Caco-2 (cell line): ENCODE measurements around the gene FGF12. TPM values are rescaled to one million over a fixed set of nuclear protein-coding genes. Genes with fewer than 3 reads are reported as not detected.

Experiments used
- BruUV-seq: library from RNA; stranded (reverse); fragments of 400-500 nt; replicated peaks from 2 replicates; lab custom pipeline; 2021; lab: Mats Ljungman, UMichigan
- CTCF ChIA-PET: fragments of 300-600 bp; sonication (Branson Sonifier 250); formaldehyde crosslinking; loops from one replicate; lab custom pipeline; 2022; ENCODE audit warnings: antibody characterized with exemption; lab: Charles Lee
- POLR2A ChIA-PET: fragments of 300-600 bp; sonication (Branson Sonifier 250); formaldehyde crosslinking; loops from one replicate; lab custom pipeline; 2022; ENCODE audit warnings: antibody characterized with exemption; lab: Charles Lee
- DNase-seq, 2 experiments: peaks; one replicate each; pipeline versions ENCODE4 v3.0.0 to v3.0.0-alpha.2; 2020 to 2022
- H3K27me3 ChIP-seq: replicated peaks from 2 replicates; pipeline ENCODE4 v1.6.0; 2011; ENCODE audit warnings: low read length; ENCODE audit not compliant: control insufficient read depth, insufficient read depth
- H3K36me3 ChIP-seq: 2 replicates; pipeline ENCODE4 v1.5.1; 2011; ENCODE audit warnings: low read length; ENCODE audit not compliant: control insufficient read depth, insufficient read depth
- H3K4me1 ChIP-seq: fragments of 250-450 bp; sonication (Bioruptor Pico); 2 replicates; pipeline ENCODE4 v1.5.1; 2020; ENCODE audit warnings: mild to moderate bottlenecking
- H3K4me3 ChIP-seq: 2 replicates; pipeline ENCODE4 v1.5.1; 2011; ENCODE audit warnings: low read depth, mild to moderate bottlenecking, control low read depth, low read length
- H3K9me3 ChIP-seq: fragments of 250-450 bp; sonication (Bioruptor Pico); 2 replicates; pipeline ENCODE4 v1.5.1; 2020; ENCODE audit warnings: mild to moderate bottlenecking, moderate library complexity
- H3K27ac Mint-ChIP-seq: one replicate; pipeline ENCODE4 v1.8.0; 2022; ENCODE audit warnings: mixed read lengths; ENCODE audit not compliant: unreplicated experiment
- H3K27me3 Mint-ChIP-seq: one replicate; pipeline ENCODE4 v1.8.0; 2022; ENCODE audit warnings: mixed read lengths; ENCODE audit not compliant: insufficient read depth, unreplicated experiment
- H3K36me3 Mint-ChIP-seq: one replicate; pipeline ENCODE4 v1.8.0; 2022; ENCODE audit warnings: mild to moderate bottlenecking, mixed read lengths; ENCODE audit not compliant: insufficient read depth, unreplicated experiment
- H3K4me1 Mint-ChIP-seq: one replicate; pipeline ENCODE4 v1.8.0; 2022; ENCODE audit warnings: low read depth, mixed read lengths; ENCODE audit not compliant: unreplicated experiment
- H3K4me3 Mint-ChIP-seq: one replicate; pipeline ENCODE4 v1.8.0; 2022; ENCODE audit warnings: mild to moderate bottlenecking, moderate library complexity, mixed read lengths; ENCODE audit not compliant: unreplicated experiment
- H3K9me3 Mint-ChIP-seq: one replicate; pipeline ENCODE4 v1.8.0; 2022; ENCODE audit warnings: mixed read lengths; ENCODE audit not compliant: unreplicated experiment
- CTCF ChIP-seq, 2 experiments: fragments of 200-600 bp in 1 of 2; IDR thresholded peaks; 1 replicate in 1 of 2; 2 replicates in 1 of 2; pipeline versions ENCODE4 v1.5.1 to v1.8.0; 2011 to 2022; ENCODE audit warnings: antibody characterized with exemption in 1 of 2, control low read depth in 1 of 2, inconsistent platforms in 1 of 2, low read depth in 1 of 2, low read length in 1 of 2, mild to moderate bottlenecking in 1 of 2, moderate library complexity in 1 of 2; ENCODE audit not compliant: insufficient read depth in 1 of 2, severe bottlenecking in 1 of 2, unreplicated experiment in 1 of 2
- intact Hi-C: fragments of 100-400 bp; cut with micrococcal nuclease; formaldehyde crosslinking; loops from one replicate; pipeline ENCODE4 v1.10.0; 2022; ENCODE audit not compliant: unreplicated experiment
- total RNA-seq: library from RNA; stranded (reverse); gene quantifications from 2 replicates; pipeline ENCODE4 v1.2.3, GENCODE V29; 2022

Gene FGF12
- total RNA-seq, 1 experiment from 2014 or later, result 0.41 TPM

- Mint-ChIP-seq H3K4me1 (peaks cover 2% of the 10 kb centered on the region), H3K4me3 (no peak overlapping the region), H3K27me3 (no peaks in the 10 kb centered on the region), H3K9me3 (no peaks in the 10 kb centered on the region), H3K27ac (no peak overlapping the region), H3K36me3 (no peaks in the 10 kb centered on the region)
- Histone ChIP-seq H3K9me3 (no peaks in the 10 kb centered on the region), H3K4me1 (no peaks in the 10 kb centered on the region), H3K27me3 (no peaks in the 10 kb centered on the region), H3K36me3 (no peaks in the 10 kb centered on the region), H3K4me3 (no peak overlapping the region)
- ChIA-PET CTCF (no interaction called here), POLR2A (no interaction called here)
- DNase-seq, result no peak
- BruUV-seq, result no TSS peak
- no peak for TF ChIP-seq CTCF (IDR thresholded peaks at IDR 0.05; ENCODE audit: insufficient read depth in 1 of 2, low read depth in 1 of 2, low read length in 1 of 2, severe bottlenecking in 1 of 2, unreplicated experiment in 1 of 2)
- intact Hi-C loops, result no loop called here
These were observed 424.1 kb downstream of the FGF12 start for GRCh38 chr3:192303235-192303634.

- H3K4me1 Mint-ChIP-seq, result peaks cover 6% of the 10 kb centered on the region
- no TSS peak for BruUV-seq
- intact Hi-C loops, result no loop called here
- no peaks in the 10 kb centered on the region for H3K36me3 Mint-ChIP-seq
- H3K4me3 ChIP-seq, result no peak overlapping the region
- no peaks in the 10 kb centered on the region for H3K27me3 ChIP-seq
- no peaks in the 10 kb centered on the region for H3K36me3 ChIP-seq
- DNase-seq, result no peak
- CTCF ChIA-PET, result no interaction called here
- H3K9me3 ChIP-seq, result no peaks in the 10 kb centered on the region
- no peak overlapping the region for H3K27ac Mint-ChIP-seq
- no peaks in the 10 kb centered on the region for H3K9me3 Mint-ChIP-seq
- H3K4me3 Mint-ChIP-seq, result no peak overlapping the region
- no peaks in the 10 kb centered on the region for H3K27me3 Mint-ChIP-seq
- TF ChIP-seq CTCF (IDR thresholded peaks at IDR 0.05; ENCODE audit: insufficient read depth in 1 of 2, low read depth in 1 of 2, low read length in 1 of 2, severe bottlenecking in 1 of 2, unreplicated experiment in 1 of 2), result no peak
- POLR2A ChIA-PET, result no interaction called here
- H3K4me1 ChIP-seq, result no peaks in the 10 kb centered on the region
These were observed 424.6 kb downstream of the FGF12 start for GRCh38 chr3:192302721-192303120.

GRCh38 chr3:192299921-192300320, 427.4 kb downstream of the FGF12 start:
- CTCF ChIA-PET, result no interaction called here
- Mint-ChIP-seq H3K4me3 (no peak overlapping the region), H3K9me3 (no peaks in the 10 kb centered on the region), H3K36me3 (no peaks in the 10 kb centered on the region), H3K4me1 (peaks cover 6% of the 10 kb centered on the region), H3K27me3 (no peaks in the 10 kb centered on the region), H3K27ac (no peak overlapping the region)
- TF ChIP-seq CTCF (IDR thresholded peaks at IDR 0.05; ENCODE audit: insufficient read depth in 1 of 2, low read depth in 1 of 2, low read length in 1 of 2, severe bottlenecking in 1 of 2, unreplicated experiment in 1 of 2), result no peak
- BruUV-seq, result no TSS peak
- intact Hi-C loops, result no loop called here
- H3K4me3 ChIP-seq, result no peak overlapping the region
- POLR2A ChIA-PET, result no interaction called here
- no peaks in the 10 kb centered on the region for H3K27me3 ChIP-seq
- H3K9me3 ChIP-seq, result no peaks in the 10 kb centered on the region
- H3K36me3 ChIP-seq, result no peaks in the 10 kb centered on the region
- H3K4me1 ChIP-seq, result no peaks in the 10 kb centered on the region
- DNase-seq, result no peak
